Measurements from ENCODE around the gene LRP1-AS.

Gene LRP1-AS

DNA sequence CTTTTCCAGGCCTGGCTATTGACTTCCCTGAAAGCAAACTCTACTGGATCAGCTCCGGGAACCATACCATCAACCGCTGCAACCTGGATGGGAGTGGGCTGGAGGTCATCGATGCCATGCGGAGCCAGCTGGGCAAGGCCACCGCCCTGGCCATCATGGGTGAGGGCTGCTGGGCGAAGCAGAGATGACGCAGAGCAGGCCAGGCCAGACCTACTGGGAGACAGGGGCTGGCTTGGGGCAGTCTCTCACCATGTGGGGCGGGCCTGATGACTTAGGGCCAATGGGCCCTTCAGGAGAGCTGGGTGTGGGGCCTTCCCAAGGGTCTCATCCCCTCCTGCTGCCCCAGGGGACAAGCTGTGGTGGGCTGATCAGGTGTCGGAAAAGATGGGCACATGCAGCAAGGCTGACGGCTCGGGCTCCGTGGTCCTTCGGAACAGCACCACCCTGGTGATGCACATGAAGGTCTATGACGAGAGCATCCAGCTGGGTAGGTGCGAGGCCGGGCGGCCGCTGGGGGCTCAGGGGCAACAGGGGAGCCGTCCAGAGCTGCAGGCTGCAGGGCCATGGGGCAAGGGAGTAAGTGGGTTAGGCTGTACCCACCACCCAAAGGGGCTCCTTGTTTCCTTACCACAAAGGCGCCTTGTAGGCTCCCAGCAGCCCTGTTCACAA is 33.0 kb upstream of the LRP1-AS start:
- DNase-seq (ENCODE audit: low read depth) = no peak

DNA sequence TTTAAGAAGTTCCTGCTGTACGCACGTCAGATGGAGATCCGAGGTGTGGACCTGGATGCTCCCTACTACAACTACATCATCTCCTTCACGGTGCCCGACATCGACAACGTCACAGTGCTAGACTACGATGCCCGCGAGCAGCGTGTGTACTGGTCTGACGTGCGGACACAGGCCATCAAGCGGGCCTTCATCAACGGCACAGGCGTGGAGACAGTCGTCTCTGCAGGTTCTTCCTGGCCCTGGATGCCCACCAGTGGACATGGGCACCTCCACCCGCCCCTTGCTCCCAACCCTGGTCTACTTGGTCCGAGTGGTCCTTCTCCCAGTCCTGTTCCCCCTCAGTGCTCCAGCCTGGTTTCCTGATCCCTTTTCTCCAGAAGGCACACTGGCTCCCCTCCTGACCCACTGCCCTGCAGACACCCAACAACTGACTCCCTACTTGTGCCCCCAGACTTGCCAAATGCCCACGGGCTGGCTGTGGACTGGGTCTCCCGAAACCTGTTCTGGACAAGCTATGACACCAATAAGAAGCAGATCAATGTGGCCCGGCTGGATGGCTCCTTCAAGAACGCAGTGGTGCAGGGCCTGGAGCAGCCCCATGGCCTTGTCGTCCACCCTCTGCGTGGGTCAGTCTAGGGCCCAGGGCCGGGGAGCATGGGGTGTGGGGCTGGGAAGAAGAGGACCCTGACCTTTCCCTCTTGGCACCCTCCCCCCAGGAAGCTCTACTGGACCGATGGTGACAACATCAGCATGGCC is 32.1 kb upstream of the LRP1-AS start:
- no peak for DNase-seq (ENCODE audit: low read depth)

DNA sequence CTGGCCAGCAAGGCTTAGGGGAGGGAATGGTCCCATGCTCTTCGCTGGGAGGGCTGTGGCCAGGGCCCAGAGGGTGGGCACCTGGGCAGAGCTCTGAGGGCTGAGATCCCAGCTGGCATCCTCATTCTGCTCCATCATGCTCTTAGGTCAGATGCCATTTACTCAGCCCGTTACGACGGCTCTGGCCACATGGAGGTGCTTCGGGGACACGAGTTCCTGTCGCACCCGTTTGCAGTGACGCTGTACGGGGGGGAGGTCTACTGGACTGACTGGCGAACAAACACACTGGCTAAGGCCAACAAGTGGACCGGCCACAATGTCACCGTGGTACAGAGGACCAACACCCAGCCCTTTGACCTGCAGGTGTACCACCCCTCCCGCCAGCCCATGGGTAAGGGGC is 30.8 kb upstream of the LRP1-AS start:
- DNase-seq (ENCODE audit: low read depth) = no peak

DNA sequence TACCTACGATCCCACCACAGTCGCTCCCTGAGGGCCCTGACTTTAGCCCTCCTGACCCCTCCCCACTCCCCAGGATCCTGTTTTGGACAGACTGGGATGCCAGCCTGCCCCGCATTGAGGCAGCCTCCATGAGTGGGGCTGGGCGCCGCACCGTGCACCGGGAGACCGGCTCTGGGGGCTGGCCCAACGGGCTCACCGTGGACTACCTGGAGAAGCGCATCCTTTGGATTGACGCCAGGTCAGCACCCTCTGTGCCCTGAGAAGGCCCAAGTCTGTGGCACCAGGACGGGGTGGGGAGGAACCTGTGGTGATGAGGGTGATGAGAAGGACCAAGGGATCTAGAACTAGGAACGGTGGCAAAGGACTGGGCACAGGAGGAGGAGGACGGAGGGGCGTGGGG is 29.9 kb upstream of the LRP1-AS start:
- no peak for DNase-seq (ENCODE audit: low read depth)

DNA sequence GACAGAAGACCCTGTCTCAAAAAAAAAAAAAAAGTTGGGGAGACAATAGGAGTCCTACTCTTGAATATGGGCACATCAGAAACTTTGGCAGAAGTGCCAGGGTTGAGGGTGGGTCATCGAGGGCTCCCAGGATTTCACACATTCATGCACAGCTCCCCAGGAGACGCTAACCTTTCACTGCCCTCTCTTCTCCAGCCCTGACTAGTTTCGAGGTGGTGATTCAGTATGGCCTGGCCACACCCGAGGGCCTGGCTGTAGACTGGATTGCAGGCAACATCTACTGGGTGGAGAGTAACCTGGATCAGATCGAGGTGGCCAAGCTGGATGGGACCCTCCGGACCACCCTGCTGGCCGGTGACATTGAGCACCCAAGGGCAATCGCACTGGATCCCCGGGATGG is 29.4 kb upstream of the LRP1-AS start:
- DNase-seq (ENCODE audit: low read depth) = peak; percentile 38

DNA sequence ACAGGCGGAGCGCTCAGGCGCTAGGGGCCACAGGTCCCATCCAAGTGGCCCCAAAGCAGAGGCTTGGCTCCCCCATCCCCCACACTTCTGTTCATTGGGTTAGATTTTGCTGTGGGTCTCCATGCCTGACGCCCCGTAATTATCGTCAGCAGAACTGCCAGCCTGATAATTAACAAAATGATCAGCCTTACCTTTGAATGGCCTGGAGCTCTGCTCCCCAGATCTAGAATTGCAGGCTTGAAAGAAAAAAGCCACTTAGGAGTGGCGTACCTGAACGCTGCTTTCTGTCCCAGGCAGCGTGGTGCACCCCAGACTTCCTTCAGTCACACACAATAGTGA is 28.7 kb upstream of the LRP1-AS start:
- no peak for DNase-seq (ENCODE audit: low read depth)

DNA sequence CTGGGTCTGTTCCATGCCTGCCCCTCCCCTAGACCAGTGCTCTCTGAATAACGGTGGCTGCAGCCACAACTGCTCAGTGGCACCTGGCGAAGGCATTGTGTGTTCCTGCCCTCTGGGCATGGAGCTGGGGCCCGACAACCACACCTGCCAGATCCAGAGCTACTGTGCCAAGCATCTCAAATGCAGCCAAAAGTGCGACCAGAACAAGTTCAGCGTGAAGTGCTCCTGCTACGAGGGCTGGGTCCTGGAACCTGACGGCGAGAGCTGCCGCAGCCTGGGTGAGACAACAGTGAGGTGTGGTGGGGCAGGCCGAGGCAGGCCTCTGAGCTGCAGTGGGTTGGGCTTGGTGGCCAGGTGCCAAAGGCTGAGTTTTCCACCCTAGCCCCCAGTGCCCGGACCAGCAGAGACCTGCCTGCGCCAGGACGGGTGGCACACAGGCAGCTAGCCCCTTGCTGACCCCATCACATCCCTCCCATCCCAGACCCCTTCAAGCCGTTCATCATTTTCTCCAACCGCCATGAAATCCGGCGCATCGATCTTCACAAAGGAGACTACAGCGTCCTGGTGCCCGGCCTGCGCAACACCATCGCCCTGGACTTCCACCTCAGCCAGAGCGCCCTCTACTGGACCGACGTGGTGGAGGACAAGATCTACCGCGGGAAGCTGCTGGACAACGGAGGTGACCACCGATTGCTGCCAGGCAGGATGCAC is 28.2 kb upstream of the LRP1-AS start:
- peak; percentile 65 for DNase-seq (ENCODE audit: low read depth)

DNA sequence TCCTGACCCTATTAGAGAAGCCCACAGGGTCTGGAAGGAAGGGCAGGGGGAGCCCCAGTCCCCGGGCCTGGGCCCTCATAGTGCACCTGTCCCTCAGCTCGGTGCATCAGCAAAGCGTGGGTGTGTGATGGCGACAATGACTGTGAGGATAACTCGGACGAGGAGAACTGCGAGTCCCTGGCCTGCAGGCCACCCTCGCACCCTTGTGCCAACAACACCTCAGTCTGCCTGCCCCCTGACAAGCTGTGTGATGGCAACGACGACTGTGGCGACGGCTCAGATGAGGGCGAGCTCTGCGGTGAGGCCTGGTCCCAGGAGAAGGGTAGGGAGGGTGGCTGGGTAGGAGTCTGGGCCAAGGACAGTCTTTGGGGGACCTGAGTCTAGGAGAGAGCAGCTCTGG is 26.3 kb upstream of the LRP1-AS start:
- no peak for DNase-seq (ENCODE audit: low read depth)

DNA sequence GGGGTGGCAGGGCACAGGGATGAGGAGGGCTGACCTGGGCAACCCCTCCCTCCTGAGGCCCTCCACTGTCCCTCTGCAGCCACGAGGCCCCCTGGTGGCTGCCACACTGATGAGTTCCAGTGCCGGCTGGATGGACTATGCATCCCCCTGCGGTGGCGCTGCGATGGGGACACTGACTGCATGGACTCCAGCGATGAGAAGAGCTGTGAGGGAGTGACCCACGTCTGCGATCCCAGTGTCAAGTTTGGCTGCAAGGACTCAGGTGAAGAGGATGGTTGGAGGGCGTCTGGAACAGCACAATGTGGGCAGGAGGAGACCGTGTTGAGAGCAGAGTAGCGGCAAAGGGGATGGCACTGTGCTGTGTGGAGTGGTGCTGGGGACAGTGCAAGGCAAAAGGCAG is 25.7 kb upstream of the LRP1-AS start:
- DNase-seq (ENCODE audit: low read depth) = no peak

DNA sequence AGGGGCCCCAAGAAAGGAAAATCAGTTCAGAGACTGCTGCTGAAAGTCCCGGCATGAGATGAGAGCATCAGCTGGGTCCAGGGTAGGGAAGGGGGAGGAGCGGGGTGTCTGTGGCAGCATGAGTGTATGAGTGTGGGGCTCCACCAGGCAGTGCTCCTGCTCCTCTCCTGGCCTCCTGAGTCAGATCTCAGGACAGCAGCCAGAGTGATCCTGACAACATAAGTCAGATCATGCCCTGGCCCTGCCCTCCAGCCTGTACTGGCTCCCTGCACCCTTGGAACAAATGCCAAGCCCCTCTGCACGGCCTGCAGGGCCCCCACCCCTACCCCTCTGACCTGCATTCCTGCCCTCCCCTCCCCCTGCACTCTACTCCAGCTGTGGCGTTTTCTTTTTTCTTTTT is 24.2 kb upstream of the LRP1-AS start:
- DNase-seq (ENCODE audit: low read depth) = peak; percentile 74

DNA sequence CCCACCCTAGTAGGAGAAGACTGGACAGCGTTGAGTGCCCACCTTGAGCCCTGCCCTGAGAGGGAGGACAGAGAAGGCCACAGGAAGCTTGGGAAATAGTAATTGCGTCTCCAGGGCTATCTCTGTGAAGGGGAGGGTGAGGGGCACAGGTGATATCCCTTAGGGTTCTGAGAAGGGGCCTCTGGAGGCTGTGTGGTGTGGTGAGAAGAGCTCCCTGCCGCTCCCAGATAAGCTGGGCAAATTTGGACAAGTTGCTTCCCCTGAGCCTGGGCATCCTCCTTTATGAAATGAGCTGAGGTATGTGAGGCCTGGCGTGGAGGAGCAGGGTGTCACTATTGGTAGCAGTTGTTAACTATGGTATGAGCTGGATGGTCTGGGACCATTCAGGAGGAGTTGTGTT is 23.5 kb upstream of the LRP1-AS start:
- DNase-seq (ENCODE audit: low read depth) = no peak

DNA sequence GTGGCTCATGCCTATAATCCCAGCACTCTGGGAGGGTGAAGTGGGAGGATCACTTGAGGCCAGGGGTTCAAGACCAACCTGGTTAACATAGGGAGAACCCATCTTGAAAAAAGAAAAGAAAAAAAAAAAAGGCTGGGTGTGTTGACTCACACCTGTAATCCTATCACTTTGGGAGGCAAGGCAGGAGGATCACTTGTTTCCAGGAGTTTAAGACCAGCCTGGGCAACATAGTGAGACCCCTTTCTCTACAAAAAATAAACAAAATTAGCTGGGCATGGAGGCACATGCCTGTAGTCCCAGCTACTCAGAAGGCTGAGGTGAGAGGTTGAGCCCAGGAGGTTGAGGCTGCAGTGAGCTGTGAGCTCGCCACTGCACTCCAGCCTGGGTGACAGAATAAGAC is 23.0 kb upstream of the LRP1-AS start:
- DNase-seq (ENCODE audit: low read depth) = no peak

DNA sequence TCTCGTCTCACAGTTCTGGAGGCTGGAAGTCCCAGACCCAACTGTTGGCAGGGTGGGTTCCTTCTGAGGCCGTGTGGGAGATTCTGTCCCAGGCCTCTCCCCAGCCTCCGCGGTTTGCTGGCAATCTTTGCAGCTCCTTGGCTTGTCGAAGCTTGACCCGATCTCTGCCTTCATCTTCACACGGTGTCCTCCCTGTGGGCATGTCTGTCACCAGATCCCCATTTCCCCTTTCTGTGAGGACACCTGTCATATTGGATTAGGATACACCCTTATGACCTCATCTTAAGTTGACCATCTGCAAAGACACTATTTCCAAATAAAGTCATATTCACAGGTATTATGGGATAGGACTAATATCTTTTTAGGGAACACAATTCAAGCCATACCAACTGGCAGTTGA is 22.6 kb upstream of the LRP1-AS start:
- DNase-seq (ENCODE audit: low read depth) = no peak

DNA sequence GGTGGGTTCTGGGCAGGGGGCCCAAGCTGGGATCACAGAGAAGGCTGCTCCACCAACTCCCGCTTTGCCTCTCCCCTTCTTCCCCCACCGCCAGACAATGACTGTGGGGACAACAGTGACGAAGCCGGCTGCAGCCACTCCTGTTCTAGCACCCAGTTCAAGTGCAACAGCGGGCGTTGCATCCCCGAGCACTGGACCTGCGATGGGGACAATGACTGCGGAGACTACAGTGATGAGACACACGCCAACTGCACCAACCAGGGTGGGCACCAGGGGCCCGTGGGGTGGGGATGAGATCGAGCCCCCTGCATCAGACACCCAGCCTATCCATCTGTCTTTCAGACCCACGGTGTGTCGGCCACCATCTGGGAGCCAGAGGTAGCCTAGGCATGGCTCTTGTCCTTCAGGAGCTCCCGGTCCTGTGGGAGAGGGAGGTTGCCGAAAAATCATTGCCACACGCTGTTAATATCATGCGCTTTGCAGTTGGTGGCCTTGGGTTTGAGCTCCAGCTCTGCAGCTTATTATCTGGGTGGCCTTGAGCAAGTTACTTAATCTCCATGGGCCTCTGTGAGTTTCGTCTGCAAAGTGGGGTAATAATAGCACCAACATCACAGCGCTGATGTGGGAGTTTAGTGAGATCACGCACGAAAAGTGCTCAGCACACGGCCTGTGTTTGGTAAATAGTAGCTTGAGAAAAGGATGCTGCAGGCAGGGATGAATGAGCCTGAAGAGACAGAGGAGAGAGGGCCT is 21.8 kb upstream of the LRP1-AS start:
- DNase-seq (ENCODE audit: low read depth) = no peak

DNA sequence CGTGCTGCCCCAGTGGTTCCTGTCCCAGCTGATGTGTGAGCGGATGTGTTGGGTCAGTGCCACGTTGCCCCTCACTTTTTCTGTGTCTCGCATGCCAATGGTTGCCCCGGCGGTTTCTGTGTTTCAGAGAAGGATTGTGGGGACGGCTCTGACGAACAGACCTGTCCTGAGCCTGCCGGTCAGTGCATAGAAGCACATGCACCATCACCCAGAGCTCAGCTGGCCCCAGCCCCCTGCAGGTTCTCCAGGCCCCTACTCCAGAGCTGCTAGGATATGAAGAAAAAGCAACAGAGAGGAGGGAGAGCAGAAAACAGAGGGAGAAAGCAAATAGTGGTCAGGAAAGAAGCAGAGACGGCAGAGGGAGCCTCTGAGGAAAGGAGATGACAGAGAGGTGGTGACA is 20.6 kb upstream of the LRP1-AS start:
- DNase-seq (ENCODE audit: low read depth) = no peak

DNA sequence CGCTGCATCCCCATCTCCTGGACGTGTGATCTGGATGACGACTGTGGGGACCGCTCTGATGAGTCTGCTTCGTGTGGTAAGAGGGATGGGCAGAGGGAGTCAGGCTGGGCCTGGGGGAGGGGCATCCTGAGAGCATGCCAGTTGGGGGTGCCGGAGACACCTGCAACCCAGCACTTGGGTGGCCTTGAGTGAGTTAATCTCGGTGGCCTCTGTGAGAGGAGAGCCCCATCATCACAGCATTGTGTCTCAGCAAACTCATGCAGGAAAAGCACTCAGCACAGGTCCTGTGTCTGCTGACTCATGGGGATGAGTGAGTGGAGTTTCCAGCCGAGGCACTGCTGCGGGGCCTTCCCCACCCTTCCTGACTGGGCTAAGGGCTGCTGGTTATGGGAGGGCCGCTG is 19.6 kb upstream of the LRP1-AS start:
- DNase-seq (ENCODE audit: low read depth) = peak; percentile 87

DNA sequence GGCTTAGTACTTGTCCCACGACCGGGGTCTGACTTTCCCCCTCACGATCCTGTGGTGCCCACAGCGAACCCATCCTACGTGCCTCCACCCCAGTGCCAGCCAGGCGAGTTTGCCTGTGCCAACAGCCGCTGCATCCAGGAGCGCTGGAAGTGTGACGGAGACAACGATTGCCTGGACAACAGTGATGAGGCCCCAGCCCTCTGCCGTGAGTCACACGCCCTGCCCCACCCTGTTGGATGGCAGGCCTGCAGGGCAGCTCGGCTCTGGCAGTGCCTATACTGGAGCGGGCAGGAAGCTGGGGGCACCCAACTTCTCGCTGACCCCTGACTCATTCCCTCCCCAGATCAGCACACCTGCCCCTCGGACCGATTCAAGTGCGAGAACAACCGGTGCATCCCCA is 18.3 kb upstream of the LRP1-AS start:
- DNase-seq (ENCODE audit: low read depth) = no peak

DNA sequence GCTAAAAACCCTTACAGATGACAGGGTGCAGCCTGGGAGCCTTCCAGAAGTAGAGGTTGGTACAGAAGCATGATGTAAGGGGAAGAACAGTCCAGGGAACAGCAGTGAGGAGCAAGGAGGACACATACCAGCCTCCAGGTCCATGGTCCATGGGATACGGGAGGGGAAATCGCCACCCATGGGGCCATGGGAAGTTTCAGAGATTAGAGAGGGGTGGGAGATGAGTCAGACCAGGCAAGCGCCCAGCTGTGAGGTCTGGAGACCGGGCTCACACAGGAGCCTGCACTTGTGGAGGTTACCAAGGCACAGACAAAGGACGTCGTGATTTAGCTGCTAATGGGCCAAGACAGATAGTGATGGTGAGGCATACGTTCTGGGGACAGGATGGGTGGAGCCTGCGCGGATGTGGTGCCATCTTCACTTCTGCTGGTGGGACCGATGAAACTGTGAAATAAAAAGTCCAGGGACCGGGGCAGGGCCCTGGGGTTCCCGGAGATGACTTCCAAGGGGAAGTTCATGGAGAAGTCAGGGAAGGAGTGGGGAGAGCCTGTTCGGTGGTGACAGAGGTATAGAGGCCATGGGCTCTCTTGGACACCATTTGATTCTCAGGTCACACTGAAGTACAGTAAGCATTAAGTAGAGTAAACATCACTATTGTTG is 17.7 kb upstream of the LRP1-AS start:
- peak; percentile 33 for DNase-seq (ENCODE audit: low read depth)

DNA sequence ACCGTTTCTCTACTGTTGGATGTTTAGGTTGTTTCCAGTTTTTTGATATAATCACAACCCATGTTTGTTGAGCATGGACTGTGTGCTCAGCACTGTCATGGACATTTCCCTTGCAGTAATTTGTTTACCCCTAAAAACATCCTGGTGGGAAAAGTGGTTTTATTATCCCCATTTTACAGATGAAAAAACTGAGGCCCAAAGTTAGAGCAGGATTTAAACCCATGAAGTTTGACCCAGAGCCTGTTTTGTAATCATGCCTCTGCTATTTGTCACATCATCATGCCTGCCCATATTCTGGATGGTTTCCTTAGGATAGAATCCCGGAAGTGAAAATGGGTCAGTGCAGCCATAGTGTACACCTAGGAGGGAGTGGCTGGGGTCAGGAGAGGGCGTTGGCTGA is 17.0 kb upstream of the LRP1-AS start:
- DNase-seq (ENCODE audit: low read depth) = no peak

DNA sequence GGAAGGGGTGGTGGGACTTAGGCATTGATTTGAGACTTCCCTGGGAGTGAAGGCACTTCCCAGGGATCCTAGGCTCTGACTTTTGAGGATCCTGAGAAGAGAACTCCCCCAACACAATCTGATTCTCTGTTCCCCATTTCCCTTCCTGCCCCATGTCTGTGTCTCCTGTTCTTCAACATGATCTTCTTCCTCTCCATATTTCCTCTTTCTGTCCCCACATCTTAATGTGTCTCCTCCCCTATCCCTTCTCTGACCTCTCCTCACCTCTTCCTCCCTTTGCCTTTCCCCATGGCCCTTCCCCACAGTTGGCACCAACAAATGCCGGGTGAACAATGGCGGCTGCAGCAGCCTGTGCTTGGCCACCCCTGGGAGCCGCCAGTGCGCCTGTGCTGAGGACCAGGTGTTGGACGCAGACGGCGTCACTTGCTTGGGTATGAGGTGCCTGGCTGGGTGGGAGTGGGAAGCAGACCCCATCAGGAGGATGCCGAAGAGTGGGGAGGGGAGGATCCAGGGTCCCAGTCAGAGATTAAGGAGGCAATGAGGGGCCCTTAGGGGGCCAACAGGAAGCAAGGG is 15.2 kb upstream of the LRP1-AS start:
- no peak for DNase-seq (ENCODE audit: low read depth)

DNA sequence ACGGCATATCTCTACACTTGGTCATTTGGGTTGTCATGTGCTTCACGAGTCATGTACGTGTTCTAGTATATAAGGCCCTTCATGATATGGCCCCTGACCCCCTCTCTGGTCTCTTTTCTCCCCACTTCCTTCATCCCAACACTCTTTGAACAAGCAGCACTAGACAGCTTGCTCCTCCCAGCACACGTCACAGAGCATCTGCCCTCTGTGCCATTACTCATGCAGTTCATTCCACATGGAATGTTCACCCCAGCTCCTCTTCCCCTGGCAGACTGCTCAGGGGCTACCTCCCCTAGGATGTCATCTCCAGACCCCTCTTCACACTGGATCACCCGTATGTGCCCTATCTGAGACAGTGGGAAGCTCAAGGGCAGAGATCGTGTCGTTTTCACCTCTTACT is 14.1 kb upstream of the LRP1-AS start:
- DNase-seq (ENCODE audit: low read depth) = peak; percentile 58

DNA sequence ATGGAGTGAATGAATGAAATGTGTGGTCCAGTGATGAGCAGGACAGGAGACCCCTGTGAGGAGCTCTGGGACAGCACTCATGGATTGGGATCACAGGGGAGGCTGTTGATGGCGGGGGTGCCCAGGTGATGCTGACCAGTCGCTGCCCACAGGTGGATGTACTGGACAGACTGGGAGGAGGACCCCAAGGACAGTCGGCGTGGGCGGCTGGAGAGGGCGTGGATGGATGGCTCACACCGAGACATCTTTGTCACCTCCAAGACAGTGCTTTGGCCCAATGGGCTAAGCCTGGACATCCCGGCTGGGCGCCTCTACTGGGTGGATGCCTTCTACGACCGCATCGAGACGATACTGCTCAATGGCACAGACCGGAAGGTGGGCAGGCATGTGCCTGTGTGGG is 13.3 kb upstream of the LRP1-AS start:
- DNase-seq (ENCODE audit: low read depth) = no peak
